Measurements from ENCODE around the gene RIN3.

Gene RIN3

DNA sequence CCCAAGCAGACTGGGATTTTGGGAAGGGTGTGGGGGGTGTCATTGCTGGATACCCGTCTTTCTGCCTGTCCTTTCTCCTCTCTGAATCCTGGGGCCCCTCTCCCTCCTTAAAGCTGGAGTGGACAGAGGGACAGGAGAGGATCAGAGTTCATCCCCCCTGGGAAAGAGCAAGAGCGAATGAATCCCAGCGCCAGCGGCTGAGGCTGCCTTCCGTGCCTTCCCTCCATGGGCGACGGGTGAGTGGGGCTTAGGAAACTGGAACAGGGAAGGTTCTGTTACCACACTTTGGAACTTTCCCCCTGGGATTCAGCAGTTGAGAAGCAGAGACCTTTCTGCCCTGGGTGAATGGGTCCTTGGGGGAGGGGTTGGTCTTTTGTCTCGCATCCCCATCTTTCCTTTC is 16.2 kb upstream of the RIN3 start:
- no peak overlapping the region for H3K27ac ChIP-seq
- CTCF ChIA-PET = no interaction called here
- POLR2A ChIA-PET (ENCODE audit: low non-redundant PET) = no interaction called here
- no peak for DNase-seq (ENCODE audit: low spot score)
- TF ChIP-seq, protein P1, sequence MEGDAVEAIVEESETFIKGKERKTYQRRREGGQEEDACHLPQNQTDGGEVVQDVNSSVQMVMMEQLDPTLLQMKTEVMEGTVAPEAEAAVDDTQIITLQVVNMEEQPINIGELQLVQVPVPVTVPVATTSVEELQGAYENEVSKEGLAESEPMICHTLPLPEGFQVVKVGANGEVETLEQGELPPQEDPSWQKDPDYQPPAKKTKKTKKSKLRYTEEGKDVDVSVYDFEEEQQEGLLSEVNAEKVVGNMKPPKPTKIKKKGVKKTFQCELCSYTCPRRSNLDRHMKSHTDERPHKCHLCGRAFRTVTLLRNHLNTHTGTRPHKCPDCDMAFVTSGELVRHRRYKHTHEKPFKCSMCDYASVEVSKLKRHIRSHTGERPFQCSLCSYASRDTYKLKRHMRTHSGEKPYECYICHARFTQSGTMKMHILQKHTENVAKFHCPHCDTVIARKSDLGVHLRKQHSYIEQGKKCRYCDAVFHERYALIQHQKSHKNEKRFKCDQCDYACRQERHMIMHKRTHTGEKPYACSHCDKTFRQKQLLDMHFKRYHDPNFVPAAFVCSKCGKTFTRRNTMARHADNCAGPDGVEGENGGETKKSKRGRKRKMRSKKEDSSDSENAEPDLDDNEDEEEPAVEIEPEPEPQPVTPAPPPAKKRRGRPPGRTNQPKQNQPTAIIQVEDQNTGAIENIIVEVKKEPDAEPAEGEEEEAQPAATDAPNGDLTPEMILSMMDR (conservative IDR thresholded peaks at IDR 0.05; ENCODE audit: low read depth) = no peak

DNA sequence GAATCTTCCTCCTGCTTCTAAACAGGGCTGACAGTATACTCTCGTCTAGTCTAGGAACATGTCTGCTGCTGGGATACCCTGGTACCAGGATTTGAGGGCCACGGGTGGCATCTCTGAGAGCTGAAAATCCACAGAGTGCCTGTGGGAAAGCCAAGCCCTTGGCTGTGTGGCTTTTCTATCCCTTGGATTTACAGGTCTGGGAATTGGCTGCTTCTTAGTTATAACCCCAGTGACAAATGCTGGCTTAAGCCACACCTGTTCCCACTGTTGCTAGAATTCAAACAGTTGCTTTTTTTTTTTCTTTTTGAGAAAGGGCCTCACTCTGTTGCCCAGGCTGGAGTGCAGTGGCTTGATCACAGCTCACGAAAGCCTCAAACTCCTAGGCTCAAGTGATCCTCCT is 14.3 kb upstream of the RIN3 start:
- H3K27ac ChIP-seq = no peak overlapping the region
- no peak for DNase-seq (ENCODE audit: low spot score)
- ChIA-PET POLR2A (ENCODE audit: low non-redundant PET) (no interaction called here), CTCF (no interaction called here)
- TF ChIP-seq, protein P1 (conservative IDR thresholded peaks at IDR 0.05; ENCODE audit: low read depth) = no peak

DNA sequence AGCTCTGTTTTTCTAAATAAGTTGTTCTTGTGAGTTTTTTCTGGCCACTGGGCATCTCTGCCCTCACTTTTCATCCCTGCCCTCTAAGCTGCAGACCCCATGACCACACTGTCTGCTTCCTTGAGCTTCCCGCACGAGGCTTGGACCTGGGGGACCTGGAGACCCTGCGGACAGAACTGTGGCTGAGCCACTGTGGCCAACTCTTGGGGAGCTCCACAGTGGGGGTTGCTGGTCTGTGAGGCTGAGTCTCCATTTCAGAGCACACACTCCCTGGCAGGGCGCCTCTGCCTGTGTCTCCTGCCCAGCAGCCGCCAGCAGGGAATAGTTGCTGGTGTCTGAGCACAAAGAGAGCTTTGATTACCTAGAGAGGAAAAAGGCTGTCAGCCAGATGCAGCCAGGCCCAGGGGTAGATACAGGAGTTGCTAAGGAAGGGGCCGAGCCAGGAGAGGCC is 13.1 kb upstream of the RIN3 start:
- H3K27ac ChIP-seq = no peak overlapping the region
- no peak for DNase-seq (ENCODE audit: low spot score)
- ChIA-PET CTCF (interaction anchor here (0.7 kb wide), 1 partner anchor 111 kb away, joined by 3 read pairs; no protein-coding TSS in a partner anchor), POLR2A (ENCODE audit: low non-redundant PET) (no interaction called here)
- TF ChIP-seq, protein P1 (conservative IDR thresholded peaks at IDR 0.05; ENCODE audit: low read depth) = no peak

DNA sequence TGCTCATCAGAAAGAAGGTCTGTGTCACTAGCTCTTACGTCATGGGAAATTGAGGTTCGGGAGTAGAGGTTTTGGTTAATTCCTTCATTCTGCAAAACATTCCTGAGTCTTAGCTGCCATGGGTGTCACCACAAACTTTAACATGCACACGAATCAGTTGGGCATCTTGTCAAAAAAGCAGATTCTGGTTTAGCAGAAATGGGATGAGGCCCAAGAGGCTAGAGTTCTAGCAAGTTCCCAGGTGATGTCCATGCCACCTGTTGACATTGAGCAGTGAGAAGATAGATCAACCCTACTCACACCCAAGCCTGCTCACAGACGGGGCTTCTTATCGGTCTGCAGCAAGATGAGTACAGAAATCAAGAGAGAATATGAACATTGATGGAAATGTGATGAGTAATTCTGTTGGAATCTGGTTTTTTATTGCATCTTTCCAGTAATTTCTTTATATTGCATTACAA is 11.7 kb upstream of the RIN3 start:
- TF ChIP-seq, protein P1 (conservative IDR thresholded peaks at IDR 0.05; ENCODE audit: low read depth) = no peak
- ChIA-PET POLR2A (ENCODE audit: low non-redundant PET) (no interaction called here), CTCF (no interaction called here)
- DNase-seq (ENCODE audit: low spot score) = no peak
- no peak overlapping the region for H3K27ac ChIP-seq

DNA sequence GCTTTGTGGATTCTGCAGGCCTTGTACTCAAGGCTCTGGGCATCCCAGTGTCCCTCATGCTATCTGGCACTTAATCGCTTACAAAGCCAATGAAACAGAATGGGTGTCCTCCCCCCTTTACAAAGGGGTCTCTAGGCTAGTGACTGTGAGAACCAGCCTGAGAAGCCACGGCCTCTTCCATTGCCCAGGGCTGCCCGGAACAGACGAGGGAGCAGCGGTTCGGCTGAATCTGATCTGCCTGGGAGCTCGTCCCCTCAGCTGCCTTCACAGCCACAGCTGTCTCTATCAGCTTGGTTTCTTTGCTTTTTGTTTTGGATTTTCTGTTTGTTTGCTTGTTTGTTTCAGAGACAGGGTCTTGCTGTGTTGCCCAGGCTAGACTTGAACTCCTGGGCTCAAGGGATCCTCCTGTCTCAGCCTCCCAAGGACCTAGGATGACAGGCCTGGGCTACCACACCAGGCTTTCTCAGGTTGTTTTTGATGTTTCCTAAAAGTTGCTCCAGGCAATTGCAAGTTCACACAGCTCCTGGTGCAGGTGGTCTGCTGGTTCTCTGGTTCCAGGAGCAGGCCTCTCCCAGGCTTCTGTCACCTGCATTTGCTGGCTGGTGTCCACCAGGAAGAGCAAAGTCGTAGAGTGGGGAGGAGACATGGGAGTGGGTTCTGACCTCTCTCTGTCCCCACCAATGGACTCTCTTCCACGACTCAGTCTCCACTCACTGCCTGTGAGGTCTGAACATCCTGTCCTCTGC is 10.9 kb upstream of the RIN3 start:
- ChIA-PET CTCF (no interaction called here), POLR2A (ENCODE audit: low non-redundant PET) (no interaction called here)
- TF ChIP-seq, protein P1 (conservative IDR thresholded peaks at IDR 0.05; ENCODE audit: low read depth) = no peak
- H3K27ac ChIP-seq = no peak overlapping the region
- DNase-seq (ENCODE audit: low spot score) = no peak

DNA sequence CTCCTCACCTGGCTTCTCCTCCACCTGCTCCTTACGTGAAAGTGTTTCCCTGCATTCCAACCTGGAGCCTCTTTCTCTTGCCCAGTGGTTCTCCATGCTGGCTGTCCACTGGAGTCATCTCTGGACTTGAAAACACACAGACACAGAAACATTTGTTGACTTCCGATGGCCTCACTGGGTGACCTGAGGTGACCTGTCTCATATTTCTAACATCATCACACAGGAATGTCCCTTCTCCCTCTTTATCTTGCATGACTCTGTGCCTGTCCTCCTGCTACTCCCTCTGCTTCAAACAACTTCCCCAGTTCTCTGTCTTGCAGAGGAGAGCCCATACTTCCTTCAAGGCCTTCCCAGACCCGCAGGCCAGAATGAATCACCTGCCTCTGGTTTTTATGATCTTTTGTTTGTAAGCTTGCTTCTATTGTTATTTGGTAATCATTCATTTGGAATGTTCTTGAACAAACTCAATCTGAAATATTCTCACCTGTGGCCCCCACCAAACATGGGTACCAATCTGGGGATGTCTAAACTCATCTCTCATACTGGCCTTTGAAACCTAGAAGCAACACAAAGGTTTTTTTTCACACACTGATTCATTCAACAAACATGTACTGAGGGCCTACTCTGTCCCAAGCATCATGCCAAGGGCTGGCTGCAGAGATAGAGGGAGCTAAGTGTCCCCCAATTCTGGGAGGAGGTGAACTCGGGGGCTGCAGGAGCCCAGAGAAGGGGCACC is 9.7 kb upstream of the RIN3 start:
- TF ChIP-seq, protein P1 (conservative IDR thresholded peaks at IDR 0.05; ENCODE audit: low read depth) = no peak
- POLR2A ChIA-PET (ENCODE audit: low non-redundant PET) = no interaction called here
- H3K27ac ChIP-seq = no peak overlapping the region
- peak; percentile 85 for DNase-seq (ENCODE audit: low spot score)
- CTCF ChIA-PET = no interaction called here
